BLaER1 treated with 17β-estradiol and CSF1 and Interleukin-3, amounts not matched to agents 10 nM and 100 nM (cell line): ENCODE results near the gene KIF1B.

Experiments used
- H3K27ac ChIP-seq, 11 experiments: shearing (Covaris generic); formaldehyde crosslinking; 2 replicates each; pipeline ENCODE4 v1.8.1; 2022
- H3K27me3 ChIP-seq, 11 experiments: shearing (Covaris generic); formaldehyde crosslinking; 2 replicates each; pipeline ENCODE4 v1.8.1; 2022
- H3K36me3 ChIP-seq, 11 experiments: shearing (Covaris generic); formaldehyde crosslinking; 2 replicates each; pipeline ENCODE4 v1.8.1; 2022
- H3K4me1 ChIP-seq, 10 experiments: shearing (Covaris generic); formaldehyde crosslinking; 2 replicates each; pipeline ENCODE4 v1.8.1; 2022
- H3K4me2 ChIP-seq, 11 experiments: shearing (Covaris generic); formaldehyde crosslinking; 2 replicates each; pipeline ENCODE4 v1.8.1; 2022
- H3K4me3 ChIP-seq, 10 experiments: shearing (Covaris generic); formaldehyde crosslinking; 2 replicates each; pipeline ENCODE4 v1.8.1; 2022
- H3K9ac ChIP-seq, 11 experiments: shearing (Covaris generic); formaldehyde crosslinking; 2 replicates each; pipeline ENCODE4 v1.8.1; 2022
- H3K9me3 ChIP-seq, 11 experiments: shearing (Covaris generic); formaldehyde crosslinking; replicated peaks in 1 of 11; 2 replicates each; pipeline ENCODE4 v1.8.1; 2022
- H4K20me1 ChIP-seq, 11 experiments: shearing (Covaris generic); formaldehyde crosslinking; 2 replicates each; pipeline ENCODE4 v1.8.1; 2022
- Cebpa-rat ChIP-seq, 11 experiments: shearing (Covaris generic); IDR thresholded peaks; 2 replicates each; pipeline ENCODE4 v1.8.1; 2022

The KIF1B gene

DNA sequence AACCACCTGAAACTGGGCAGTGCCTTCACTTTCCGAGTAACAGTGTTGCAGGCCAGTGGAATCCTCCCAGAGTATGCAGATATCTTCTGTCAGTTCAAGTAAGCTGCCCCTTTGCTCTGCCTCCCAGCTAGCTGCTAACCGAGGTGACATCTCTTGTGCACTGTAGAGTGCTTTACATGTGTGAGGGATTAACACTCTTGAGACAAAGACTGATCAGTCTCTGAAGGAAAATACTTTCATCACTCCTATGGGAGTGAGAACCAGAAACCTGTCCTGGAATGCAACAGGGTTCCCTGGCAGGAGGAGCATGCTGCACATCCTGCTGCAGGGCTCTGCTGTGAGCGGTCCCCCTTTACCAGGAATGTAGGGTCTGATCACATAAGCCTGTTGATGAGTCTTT lies 127.1 kb downstream of the KIF1B start:
- Histone ChIP-seq H3K9ac (no peak overlapping the region), H3K4me3 (no peak overlapping the region), H3K4me1 (no peaks in the 10 kb centered on the region), H3K4me2 (no peak overlapping the region), H3K27me3 (no peaks in the 10 kb centered on the region), H4K20me1 (no peaks in the 10 kb centered on the region), H3K9me3 (no peaks in the 10 kb centered on the region), H3K36me3 (peaks cover 60 to 100% (median 77%) of the 10 kb centered on the region in 11 experiments), H3K27ac (no peak overlapping the region)
- no peak for TF ChIP-seq Cebpa-rat (IDR thresholded peaks at IDR 0.05)

- Histone ChIP-seq H3K4me2 (no peak overlapping the region), H3K36me3 (peaks cover 66 to 100% (median 83%) of the 10 kb centered on the region in 11 experiments), H3K9ac (no peak overlapping the region), H3K27ac (no peak overlapping the region), H3K4me3 (no peak overlapping the region), H3K4me1 (no peaks in the 10 kb centered on the region), H4K20me1 (no peaks in the 10 kb centered on the region), H3K27me3 (no peaks in the 10 kb centered on the region), H3K9me3 (no peaks in the 10 kb centered on the region)
- TF ChIP-seq Cebpa-rat (IDR thresholded peaks at IDR 0.05): no peak
Measured at GRCh38 chr1:10338047-10338446, 127.7 kb downstream of the KIF1B start.

- no peaks in the 10 kb centered on the region for H4K20me1 ChIP-seq
- H3K4me2 ChIP-seq: no peak overlapping the region
- no peak for TF ChIP-seq Cebpa-rat (IDR thresholded peaks at IDR 0.05)
- no peaks in the 10 kb centered on the region for H3K27me3 ChIP-seq
- no peak overlapping the region for H3K4me3 ChIP-seq
- H3K36me3 ChIP-seq: peaks cover 72 to 100% (median 87%) of the 10 kb centered on the region in 11 experiments
- no peaks in the 10 kb centered on the region for H3K4me1 ChIP-seq
- H3K27ac ChIP-seq: no peak overlapping the region
- no peaks in the 10 kb centered on the region for H3K9me3 ChIP-seq
- no peak overlapping the region for H3K9ac ChIP-seq
Measured at GRCh38 chr1:10338611-10339010, 128.2 kb downstream of the KIF1B start.

DNA sequence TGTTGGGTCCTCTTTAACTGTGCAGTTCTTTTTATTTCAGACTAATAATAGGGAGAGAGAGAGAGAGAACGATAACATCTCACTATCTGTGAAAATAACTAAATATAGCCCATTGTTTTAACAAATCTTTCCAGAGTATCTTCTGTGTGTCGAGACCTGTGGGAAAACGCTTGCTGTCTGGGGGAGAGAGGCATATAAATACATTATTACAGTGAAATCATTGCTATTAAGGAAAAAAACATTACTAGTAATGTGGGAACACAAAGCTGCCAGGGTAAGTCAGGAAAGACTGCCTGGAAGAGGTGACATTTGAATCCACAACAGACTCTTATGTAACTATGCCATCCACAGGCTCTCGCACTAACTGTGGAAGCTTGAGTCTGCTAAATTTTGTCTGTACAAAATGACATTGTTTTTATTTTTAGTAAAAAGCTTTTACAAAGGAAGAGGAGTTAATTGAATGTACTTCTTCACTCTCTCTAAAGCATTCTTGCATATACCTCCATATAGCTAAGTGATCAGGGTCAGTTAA lies 128.7 kb downstream of the KIF1B start:
- H3K4me2 ChIP-seq: no peak overlapping the region

DNA sequence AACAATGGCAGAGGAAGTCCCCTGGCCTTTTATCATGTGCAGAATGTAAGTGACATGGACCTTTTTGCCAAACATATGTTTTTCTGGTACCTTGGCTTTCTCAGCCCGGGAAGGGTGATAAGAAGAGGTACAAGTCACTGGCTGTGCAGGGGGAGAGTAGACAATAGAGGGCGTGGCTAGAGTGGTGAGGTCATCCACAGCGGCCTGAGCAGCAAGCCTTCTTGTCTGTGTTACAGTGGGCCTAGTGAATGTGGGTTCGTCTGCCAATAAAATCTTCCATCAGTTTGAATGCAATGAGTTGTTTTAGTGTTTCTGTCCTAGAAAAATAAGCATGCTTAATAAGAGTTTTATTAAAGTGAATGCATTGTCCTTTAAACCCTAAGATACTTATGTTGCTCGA lies 129.4 kb downstream of the KIF1B start:
- no peak for TF ChIP-seq Cebpa-rat (IDR thresholded peaks at IDR 0.05)
- no peaks in the 10 kb centered on the region for H3K4me1 ChIP-seq
- H3K27ac ChIP-seq: no peak overlapping the region
- peaks cover 73 to 100% (median 91%) of the 10 kb centered on the region in 11 experiments for H3K36me3 ChIP-seq
- H3K4me2 ChIP-seq: no peak overlapping the region
- no peaks in the 10 kb centered on the region for H3K27me3 ChIP-seq
- H4K20me1 ChIP-seq: no peaks in the 10 kb centered on the region
- no peak overlapping the region for H3K4me3 ChIP-seq
- H3K9me3 ChIP-seq: no peaks in the 10 kb centered on the region
- no peak overlapping the region for H3K9ac ChIP-seq

More for the DNA sequence above, 128.7 kb downstream of the KIF1B start:
- no peaks in the 10 kb centered on the region for H3K4me1 ChIP-seq
- no peaks in the 10 kb centered on the region for H4K20me1 ChIP-seq
- H3K27me3 ChIP-seq: no peaks in the 10 kb centered on the region
- no peak overlapping the region for H3K4me3 ChIP-seq
- no peaks in the 10 kb centered on the region for H3K9me3 ChIP-seq
- TF ChIP-seq Cebpa-rat (IDR thresholded peaks at IDR 0.05): no peak
- no peak overlapping the region for H3K27ac ChIP-seq
- no peak overlapping the region for H3K9ac ChIP-seq
- H3K36me3 ChIP-seq: peaks cover 75 to 100% (median 90%) of the 10 kb centered on the region in 11 experiments

DNA sequence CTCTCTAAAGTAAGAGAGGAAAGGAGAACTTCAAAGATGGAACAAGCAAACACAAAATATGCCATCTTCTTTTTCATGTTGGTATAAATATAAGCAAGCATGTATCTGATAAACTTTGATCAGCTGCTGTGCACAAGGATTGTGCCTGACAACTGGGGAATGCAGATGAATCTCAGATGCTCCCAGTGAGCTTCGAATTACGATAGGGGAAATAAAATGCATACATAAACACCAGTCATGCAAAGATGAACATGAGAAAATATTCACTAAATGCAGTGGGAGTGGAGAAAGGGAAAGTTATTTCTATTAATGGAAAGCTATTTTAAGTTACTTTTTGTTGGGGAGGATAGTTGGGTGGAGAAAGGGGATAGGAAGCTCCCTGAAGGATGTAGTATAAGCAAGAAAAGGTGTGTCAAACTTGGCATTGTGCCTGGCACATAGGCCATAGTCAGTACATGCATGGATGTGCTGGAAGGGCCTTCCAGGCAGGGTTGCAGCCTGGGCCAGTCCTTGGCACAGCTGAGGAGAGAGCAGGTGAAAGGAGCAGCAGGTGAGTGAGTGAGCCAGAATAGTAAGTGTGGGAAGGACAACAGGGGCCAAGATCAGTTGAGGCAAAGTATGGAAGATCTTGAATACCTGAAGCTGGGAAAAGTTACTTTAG lies 130.7 kb downstream of the KIF1B start:
- TF ChIP-seq Cebpa-rat (IDR thresholded peaks at IDR 0.05): no peak
- Histone ChIP-seq H3K36me3 (peaks cover 74 to 100% (median 90%) of the 10 kb centered on the region in 11 experiments), H3K4me2 (no peak overlapping the region)

DNA sequence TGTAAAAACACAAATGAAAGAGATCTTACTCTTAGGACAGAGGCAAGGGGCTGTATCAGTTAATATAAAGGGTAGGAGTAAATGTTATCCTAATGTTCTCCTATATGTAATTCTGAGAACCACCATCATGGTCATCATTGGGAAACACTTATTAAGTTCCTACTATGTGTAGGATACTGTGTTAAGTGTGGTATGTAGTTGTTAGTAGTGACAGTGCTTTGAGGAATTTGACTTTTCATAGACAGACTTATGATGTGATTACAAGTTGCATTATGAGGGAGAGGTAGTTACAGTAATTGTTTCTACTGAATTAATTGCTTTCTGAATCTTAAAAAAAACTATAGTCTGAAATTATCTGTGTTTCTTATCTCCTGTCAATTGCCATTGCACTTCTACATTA lies 136.7 kb downstream of the KIF1B start:
- no peak overlapping the region for H3K4me3 ChIP-seq

More for the DNA sequence above, 130.7 kb downstream of the KIF1B start:
- no peaks in the 10 kb centered on the region for H3K27me3 ChIP-seq
- no peak overlapping the region for H3K27ac ChIP-seq
- no peaks in the 10 kb centered on the region for H3K9me3 ChIP-seq
- no peak overlapping the region for H3K4me3 ChIP-seq
- H4K20me1 ChIP-seq: no peaks in the 10 kb centered on the region
- no peak overlapping the region for H3K9ac ChIP-seq
- H3K4me1 ChIP-seq: no peaks in the 10 kb centered on the region

GRCh38 chr1:10353282-10353681 lies 142.9 kb downstream of the KIF1B start:
- Histone ChIP-seq H3K27me3 (no peaks in the 10 kb centered on the region), H3K4me1 (no peaks in the 10 kb centered on the region), H4K20me1 (no peaks in the 10 kb centered on the region), H3K4me3 (no peak overlapping the region), H3K27ac (no peak overlapping the region; a peak in 1 of 22 replicates), H3K9ac (no peak overlapping the region), H3K36me3 (peaks cover 22 to 84% (median 37%) of the 10 kb centered on the region in 11 experiments), H3K4me2 (no peak overlapping the region), H3K9me3 (no peaks in the 10 kb centered on the region)
- no peak for TF ChIP-seq Cebpa-rat (IDR thresholded peaks at IDR 0.05)

More for the DNA sequence above, 136.7 kb downstream of the KIF1B start:
- Histone ChIP-seq H3K36me3 (peaks cover 53 to 100% (median 72%) of the 10 kb centered on the region in 11 experiments), H4K20me1 (no peaks in the 10 kb centered on the region), H3K27ac (no peak overlapping the region; a peak in 1 of 22 replicates), H3K9me3 (no peaks in the 10 kb centered on the region), H3K4me2 (peak overlapping the region in 3 of 11 experiments; percentile 14 to 54 (median 43); a peak in 4 of 22 replicates), H3K4me1 (peaks cover 0 to 13% (median 5%) of the 10 kb centered on the region in 10 experiments; a peak in 8 of 20 replicates), H3K9ac (no peak overlapping the region), H3K27me3 (no peaks in the 10 kb centered on the region)
- no peak for TF ChIP-seq Cebpa-rat (IDR thresholded peaks at IDR 0.05)

DNA sequence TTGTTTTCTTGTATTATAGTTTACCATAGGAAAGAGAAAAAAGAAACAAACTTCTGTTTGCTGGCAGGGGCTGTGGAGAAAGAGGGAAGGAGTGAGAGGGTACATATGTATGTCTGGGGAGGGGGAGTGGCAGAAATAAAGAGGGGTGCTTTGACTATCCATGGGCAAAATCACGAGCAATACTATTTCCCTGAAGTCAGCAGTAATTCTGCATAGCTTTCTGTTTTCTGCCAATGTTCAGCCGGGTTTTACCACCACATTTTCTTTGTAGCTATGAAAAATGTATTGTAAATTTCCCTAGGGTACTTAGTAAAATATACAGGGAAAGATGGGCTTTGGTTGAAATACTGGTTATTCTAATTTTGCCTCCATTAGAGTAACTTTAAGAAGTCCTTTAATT lies 143.3 kb downstream of the KIF1B start:
- Histone ChIP-seq H4K20me1 (no peaks in the 10 kb centered on the region), H3K27ac (no peak overlapping the region; a peak in 1 of 22 replicates), H3K4me3 (no peak overlapping the region), H3K9me3 (no peaks in the 10 kb centered on the region), H3K9ac (no peak overlapping the region), H3K27me3 (no peaks in the 10 kb centered on the region), H3K4me2 (no peak overlapping the region), H3K36me3 (peaks cover 18 to 84% (median 33%) of the 10 kb centered on the region in 11 experiments), H3K4me1 (no peaks in the 10 kb centered on the region)
- no peak for TF ChIP-seq Cebpa-rat (IDR thresholded peaks at IDR 0.05)

GRCh38 chr1:10360045-10360444 lies 149.7 kb downstream of the KIF1B start:
- no peak overlapping the region for H3K4me2 ChIP-seq
- peaks cover 0 to 6% (median 0%) of the 10 kb centered on the region in 10 experiments; a peak in 1 of 20 replicates for H3K4me1 ChIP-seq
- no peaks in the 10 kb centered on the region for H4K20me1 ChIP-seq
- H3K36me3 ChIP-seq: peaks cover 21 to 75% (median 32%) of the 10 kb centered on the region in 11 experiments
- no peak for TF ChIP-seq Cebpa-rat (IDR thresholded peaks at IDR 0.05)
- no peaks in the 10 kb centered on the region for H3K27me3 ChIP-seq
- no peak overlapping the region for H3K9ac ChIP-seq
- H3K9me3 ChIP-seq: no peaks in the 10 kb centered on the region
- no peak overlapping the region for H3K4me3 ChIP-seq
- no peak overlapping the region for H3K27ac ChIP-seq
